ENCODE measurements around the gene EWSR1.

DNA sequence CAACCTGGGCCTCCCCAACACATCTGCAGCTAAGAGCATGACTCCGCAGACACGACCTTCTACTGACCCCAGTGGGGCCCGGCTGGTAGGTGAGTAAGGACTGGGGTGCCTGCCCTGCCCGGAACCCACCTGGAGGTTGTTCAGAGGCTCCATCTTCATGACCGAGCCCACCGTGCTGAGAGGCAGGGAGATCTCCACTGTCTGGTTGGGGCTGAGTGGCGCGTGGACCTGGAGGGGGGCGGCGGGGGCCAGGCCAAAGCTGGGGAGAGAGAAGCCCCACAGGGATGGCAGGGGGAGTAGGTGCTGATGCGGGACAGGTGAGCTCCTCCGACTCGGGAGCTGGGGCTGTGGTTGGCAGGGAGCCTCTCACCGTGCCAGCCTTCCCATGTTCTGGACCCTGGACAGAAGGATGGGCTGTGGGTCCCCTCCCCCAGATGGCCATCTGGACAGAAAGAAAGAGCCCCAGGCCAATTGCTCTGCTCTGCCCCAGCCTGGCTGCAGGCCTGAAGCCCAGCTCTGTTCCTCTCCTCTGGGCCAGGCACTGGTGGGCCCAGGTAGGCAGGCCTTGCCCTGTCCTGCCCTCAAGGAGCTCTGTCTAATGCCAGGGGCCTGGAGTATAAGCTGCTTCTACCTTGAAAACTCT lies 63.7 kb downstream of the EWSR1 start:
- TF ChIP-seq EZH2phosphoT487 (IDR thresholded peaks at IDR 0.05; ENCODE audit: insufficient read depth, low read depth) (no peak), EZH2 (IDR thresholded peaks at IDR 0.05; ENCODE audit: insufficient read depth, poor library complexity, severe bottlenecking) (no peak)

All from GM23248 (cell line).